Neural cell (in vitro differentiated cells): ENCODE data around the gene GSK3B. TPM values are rescaled to one million over a fixed set of nuclear protein-coding genes. Genes with fewer than 3 reads are reported as not detected.

Source experiments
- H2AFZ ChIP-seq: fragments of 200-600, 300-800 bp; sonication (generic), shearing (Covaris generic); 2 replicates; pipeline ENCODE4 v1.6.0; 2014; ENCODE audit warnings: low read depth, mild to moderate bottlenecking, antibody characterized with exemption, low read length, moderate library complexity
- H3F3A ChIP-seq: fragments of 200-600 bp; shearing (Covaris generic); 2 replicates; pipeline ENCODE4 v1.6.1; 2016; ENCODE audit warnings: mild to moderate bottlenecking, moderate library complexity, mixed read lengths, antibody characterized with exemption, low read length; ENCODE audit not compliant: insufficient read depth, poor library complexity, severe bottlenecking
- H3K27ac ChIP-seq: fragments of 200-600, 300-800 bp; sonication (generic), shearing (Covaris generic); 2 replicates; pipeline ENCODE4 v1.5.1; 2014; ENCODE audit warnings: mild to moderate bottlenecking, low read length, moderate library complexity
- H3K27me3 ChIP-seq: fragments of 300-800, 200-600 bp; sonication (generic), shearing (Covaris generic); 2 replicates; pipeline ENCODE4 v1.6.0; 2014; ENCODE audit warnings: mild to moderate bottlenecking, low read depth, low read length, moderate library complexity; ENCODE audit not compliant: insufficient read depth
- H3K36me3 ChIP-seq: fragments of 300-800, 200-600 bp; sonication (generic), shearing (Covaris generic); 2 replicates; pipeline ENCODE4 v1.5.1; 2014; ENCODE audit warnings: mild to moderate bottlenecking, antibody characterized with exemption, low read length, moderate library complexity; ENCODE audit not compliant: insufficient read depth
- H3K4me2 ChIP-seq: fragments of 300-800, 200-600 bp; sonication (generic), shearing (Covaris generic); 2 replicates; pipeline ENCODE4 v1.6.0; 2014; ENCODE audit warnings: mild to moderate bottlenecking, low read length
- H3K4me3 ChIP-seq: fragments of 300-800, 200-600 bp; sonication (generic), shearing (Covaris generic); 2 replicates; pipeline ENCODE4 v1.5.1; 2014; ENCODE audit warnings: mild to moderate bottlenecking, low read length, moderate library complexity
- H3K79me2 ChIP-seq: fragments of 200-600 bp; shearing (Covaris generic); replicated peaks from 2 replicates; pipeline ENCODE4 v1.6.0; 2014; ENCODE audit warnings: mild to moderate bottlenecking, low read length, moderate library complexity; ENCODE audit not compliant: insufficient read depth
- H3K9ac ChIP-seq: fragments of 300-800, 200-600 bp; sonication (generic), shearing (Covaris generic); 2 replicates; pipeline ENCODE4 v1.6.1; 2016; ENCODE audit warnings: mild to moderate bottlenecking, low read length, mixed read lengths
- H3K9me2 ChIP-seq: fragments of 200-600 bp; shearing (Covaris generic); 2 replicates; pipeline ENCODE4 v1.6.1; 2016; ENCODE audit warnings: mild to moderate bottlenecking, low read length, mixed read lengths; ENCODE audit not compliant: insufficient read depth
- H3K9me3 ChIP-seq: fragments of 200-600, 300-800 bp; sonication (generic), shearing (Covaris generic); 2 replicates; pipeline ENCODE4 v1.6.1; 2016; ENCODE audit warnings: mild to moderate bottlenecking, mixed run types, low read length, moderate library complexity, mixed read lengths
- H4K20me1 ChIP-seq: fragments of 200-600 bp; shearing (Covaris generic); 2 replicates; pipeline ENCODE4 v1.6.1; 2016; ENCODE audit warnings: mild to moderate bottlenecking, mixed run types; ENCODE audit not compliant: insufficient read depth
- CTCF ChIP-seq: fragments of 450-650 bp; IDR thresholded peaks from 2 replicates; pipeline ENCODE4 v1.5.1; 2014; ENCODE audit warnings: antibody characterized with exemption, mild to moderate bottlenecking, moderate library complexity; ENCODE audit not compliant: poor library complexity, severe bottlenecking
- EP300 ChIP-seq: fragments of 450-650 bp; conservative IDR thresholded peaks from 2 replicates; pipeline ENCODE4 v1.6.1; 2014; ENCODE audit warnings: antibody characterized with exemption, mild to moderate bottlenecking, moderate library complexity; ENCODE audit not compliant: poor library complexity, severe bottlenecking
- EZH2 ChIP-seq: fragments of 200-600, 300-800 bp; shearing (Covaris generic), sonication (generic); IDR thresholded peaks from 2 replicates; pipeline ENCODE4 v1.6.1; 2014; ENCODE audit warnings: antibody characterized with exemption, low read length, borderline replicate concordance, mild to moderate bottlenecking; ENCODE audit not compliant: insufficient read depth, poor library complexity, severe bottlenecking
- MXI1 ChIP-seq: fragments of 450-650 bp; conservative IDR thresholded peaks from 2 replicates; pipeline ENCODE4 v1.6.1; 2014; ENCODE audit warnings: antibody characterized with exemption, mild to moderate bottlenecking; ENCODE audit not compliant: poor library complexity, severe bottlenecking
- POLR2AphosphoS5 ChIP-seq: IDR thresholded peaks from 2 replicates; pipeline ENCODE4 v1.6.1; 2012
- RAD21 ChIP-seq: fragments of 450-650 bp; conservative IDR thresholded peaks from 2 replicates; pipeline ENCODE4 v1.6.1; 2014; ENCODE audit warnings: antibody characterized with exemption, mild to moderate bottlenecking, moderate library complexity
- REST ChIP-seq: IDR thresholded peaks from 2 replicates; pipeline ENCODE4 v1.6.1; 2012; ENCODE audit warnings: borderline replicate concordance
- SMC3 ChIP-seq: fragments of 450-650 bp; conservative IDR thresholded peaks from 2 replicates; pipeline ENCODE4 v1.6.1; 2014; ENCODE audit warnings: antibody characterized with exemption, mild to moderate bottlenecking, moderate library complexity; ENCODE audit not compliant: poor library complexity
- TAF1 ChIP-seq: IDR thresholded peaks from 2 replicates; pipeline ENCODE4 v1.6.1; 2012; ENCODE audit warnings: low read depth
- polyA plus RNA-seq: library from polyadenylated mRNA; depleted of rRNA; stranded (reverse); fragments of >200 nt; gene quantifications from 2 replicates; pipeline ENCODE4 v1.2.3, GENCODE V29; 2014

The GSK3B gene
- polyA plus RNA-seq, 1 donor from 2014 or later: 48.5 TPM

GRCh38 chr3:120071259-120071658 lies 23.0 kb downstream of the GSK3B start:
- H3K79me2 ChIP-seq: peaks cover 93% of the 10 kb centered on the region
- H3K9me2 ChIP-seq: no peaks in the 10 kb centered on the region
- H3K9me3 ChIP-seq: no peaks in the 10 kb centered on the region
- no peaks in the 10 kb centered on the region for H3K36me3 ChIP-seq
- H2AFZ ChIP-seq: no peak overlapping the region
- H4K20me1 ChIP-seq: peaks cover 2% of the 10 kb centered on the region
- no peak for TF ChIP-seq REST
- TF ChIP-seq TAF1: no peak
- no peak for TF ChIP-seq MXI1
- TF ChIP-seq CTCF: no peak
- TF ChIP-seq POLR2AphosphoS5: no peak
- TF ChIP-seq RAD21: no peak
- no peak for TF ChIP-seq SMC3
- TF ChIP-seq EP300: no peak
- no peak for TF ChIP-seq EZH2
- no peaks in the 10 kb centered on the region for H3K27me3 ChIP-seq
- H3F3A ChIP-seq: no peaks in the 10 kb centered on the region
- no peak overlapping the region for H3K4me2 ChIP-seq
- no peak overlapping the region for H3K9ac ChIP-seq
- H3K27ac ChIP-seq: no peak overlapping the region
- no peak overlapping the region for H3K4me3 ChIP-seq

- Histone ChIP-seq H3K27ac (no peak overlapping the region), H4K20me1 (peaks cover 2% of the 10 kb centered on the region)
Measured at GRCh38 chr3:120070263-120070981, 23.8 kb downstream of the GSK3B start.

More at GRCh38 chr3:120070263-120070981, 23.8 kb downstream of the GSK3B start:
- TF ChIP-seq POLR2AphosphoS5 (no peak), REST (no peak), TAF1 (no peak), EZH2 (no peak), RAD21 (no peak), EP300 (no peak), CTCF (no peak), SMC3 (no peak), MXI1 (no peak)
- Histone ChIP-seq H3K9me2 (no peaks in the 10 kb centered on the region), H3K9ac (no peak overlapping the region), H3K9me3 (no peaks in the 10 kb centered on the region), H3K79me2 (peaks cover 93% of the 10 kb centered on the region), H3K36me3 (no peaks in the 10 kb centered on the region), H2AFZ (no peak overlapping the region), H3F3A (no peaks in the 10 kb centered on the region), H3K4me2 (no peak overlapping the region), H3K27me3 (no peaks in the 10 kb centered on the region), H3K4me3 (no peak overlapping the region)
